Raji (cell line): ENCODE data around the gene INPP4B.

Experiments used
- POLR2A ChIP-seq: IDR thresholded peaks from 2 replicates; pipeline ENCODE4 v1.6.1; 2011; ENCODE audit warnings: low read depth, low read length, control low read depth; ENCODE audit not compliant: insufficient read depth

Gene INPP4B

GRCh38 chr4:142473960-142474338 is 372.2 kb downstream of the INPP4B start:
- TF ChIP-seq POLR2A = no peak

DNA sequence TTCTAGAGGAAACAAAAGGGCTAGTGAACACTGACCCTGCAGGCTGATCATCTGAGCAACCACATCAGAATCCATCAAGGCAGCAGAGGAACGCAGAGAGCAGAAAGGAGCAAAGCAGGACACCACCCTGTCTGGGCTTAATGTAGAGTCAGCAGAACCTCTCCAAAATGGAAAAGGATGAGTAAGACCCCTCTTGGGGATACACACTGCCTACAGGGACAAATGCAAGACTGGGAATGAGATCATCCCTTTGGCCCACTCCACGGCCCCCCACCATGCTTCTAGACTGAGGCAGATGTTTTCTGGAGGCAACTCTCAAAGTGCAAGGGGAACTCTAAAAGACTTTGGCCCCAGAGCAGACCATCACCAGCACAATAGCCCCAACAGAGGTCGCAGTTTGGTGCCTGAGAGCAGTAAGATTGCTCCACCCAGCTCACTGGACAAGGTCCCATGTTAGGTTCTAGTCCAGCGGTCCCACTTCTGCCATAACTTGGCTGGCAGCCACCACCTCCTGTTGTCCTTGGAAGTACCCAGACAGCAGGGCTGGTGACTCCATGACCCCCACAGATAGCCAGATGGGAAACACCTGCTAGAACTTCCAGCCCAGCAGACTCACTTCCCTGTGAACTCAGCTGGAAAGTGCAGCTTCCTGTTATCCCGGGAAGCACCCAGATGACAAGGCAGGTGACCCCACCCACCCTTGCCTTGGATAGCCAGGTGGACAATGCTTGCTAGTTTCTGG is 372.7 kb downstream of the INPP4B start:
- TF ChIP-seq POLR2A = no peak

DNA sequence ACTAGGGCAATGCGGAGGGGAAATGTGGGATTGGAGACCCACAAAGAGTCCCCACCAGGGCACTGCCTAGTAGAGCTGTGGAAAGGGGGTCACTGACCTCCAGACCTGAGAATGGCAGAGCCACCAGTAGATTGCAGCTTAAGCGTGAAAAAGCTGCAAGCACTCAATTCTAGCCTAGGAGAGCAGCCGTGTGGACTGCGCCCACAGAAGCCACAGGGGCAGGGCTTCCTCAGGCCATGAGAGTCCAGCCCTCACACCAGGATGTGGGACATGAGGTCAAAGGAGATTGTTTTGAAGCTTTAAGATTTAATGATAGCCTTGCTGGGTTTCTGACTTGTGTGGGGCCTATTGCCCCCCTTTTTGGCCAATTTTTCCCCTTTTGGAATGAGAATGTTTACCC is 379.0 kb downstream of the INPP4B start:
- no peak for TF ChIP-seq POLR2A

- TF ChIP-seq POLR2A = no peak
Measured at GRCh38 chr4:142465526-142465925, 380.6 kb downstream of the INPP4B start.

DNA sequence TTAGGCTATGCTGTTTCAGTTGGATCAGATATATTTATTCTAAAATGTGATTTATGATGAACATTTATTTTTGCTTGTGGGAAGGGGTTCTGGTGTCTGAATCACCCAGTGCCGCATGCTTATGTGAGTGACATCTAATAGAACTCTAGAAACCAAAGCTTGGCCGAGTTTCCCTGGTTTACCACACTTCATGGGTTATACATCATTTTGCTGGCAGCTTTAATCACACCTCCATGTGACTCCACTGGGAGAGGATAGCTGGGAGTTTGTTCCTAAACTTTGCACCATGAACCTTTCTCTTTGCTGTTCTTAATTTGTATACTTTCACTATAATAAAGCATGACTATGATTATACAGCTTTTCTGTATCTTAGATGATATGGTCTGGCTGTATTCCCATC is 382.9 kb downstream of the INPP4B start:
- TF ChIP-seq POLR2A = no peak

DNA sequence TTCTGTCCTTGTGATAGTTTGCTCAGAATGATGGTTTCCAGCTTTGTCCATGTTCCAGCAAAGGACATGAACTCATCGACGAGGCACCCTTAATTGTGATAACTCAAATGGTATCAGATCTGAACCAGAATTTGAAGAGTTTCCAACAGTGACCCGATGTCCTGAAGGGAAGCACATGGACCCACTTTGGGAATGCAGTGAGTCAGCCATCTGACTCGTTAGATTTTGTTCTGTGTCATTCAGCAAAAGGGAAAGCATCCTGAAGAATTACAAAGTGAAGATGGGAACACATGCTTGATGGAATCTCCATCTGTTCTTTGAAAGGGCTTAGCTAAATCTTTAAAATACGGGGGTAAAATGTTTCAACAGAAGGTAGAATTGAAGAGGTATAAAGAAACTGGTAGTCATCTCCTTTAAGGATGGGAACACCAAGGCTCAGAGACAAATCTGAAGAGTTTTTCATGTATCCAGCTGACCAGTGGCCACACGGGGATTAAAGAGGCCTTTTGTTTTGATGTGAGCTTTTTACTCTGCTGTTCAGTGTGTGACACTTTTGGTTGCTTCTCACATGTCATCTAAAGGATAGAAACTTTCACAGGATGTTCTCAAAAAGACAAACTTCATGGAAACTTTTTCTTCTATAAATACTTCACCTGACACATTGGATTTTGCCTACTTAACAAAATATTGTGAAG is 393.8 kb downstream of the INPP4B start:
- TF ChIP-seq POLR2A = no peak

GRCh38 chr4:142449771-142450373 is 396.2 kb downstream of the INPP4B start:
- TF ChIP-seq POLR2A = no peak

- no peak for TF ChIP-seq POLR2A
Measured at GRCh38 chr4:142447009-142447408, 399.1 kb downstream of the INPP4B start.

DNA sequence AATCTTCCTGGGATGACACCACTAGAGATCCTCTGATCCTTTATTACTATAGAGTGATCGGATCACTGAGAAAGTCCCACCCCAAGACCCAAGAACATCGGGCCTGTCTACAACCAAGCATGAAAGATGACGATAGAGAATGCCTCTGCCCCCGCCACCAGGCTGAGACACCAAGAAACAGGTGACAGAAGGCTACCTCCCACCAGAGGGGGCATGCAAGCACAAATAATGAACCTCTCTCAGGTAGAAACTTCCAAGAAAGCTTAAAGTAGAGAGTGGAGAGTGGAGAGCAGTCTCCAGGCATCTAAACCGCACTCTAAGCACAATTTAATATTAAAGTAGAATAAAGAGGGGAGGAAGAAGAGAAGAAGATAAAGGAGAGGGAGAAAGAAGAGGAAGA is 402.6 kb downstream of the INPP4B start:
- TF ChIP-seq POLR2A = no peak

DNA sequence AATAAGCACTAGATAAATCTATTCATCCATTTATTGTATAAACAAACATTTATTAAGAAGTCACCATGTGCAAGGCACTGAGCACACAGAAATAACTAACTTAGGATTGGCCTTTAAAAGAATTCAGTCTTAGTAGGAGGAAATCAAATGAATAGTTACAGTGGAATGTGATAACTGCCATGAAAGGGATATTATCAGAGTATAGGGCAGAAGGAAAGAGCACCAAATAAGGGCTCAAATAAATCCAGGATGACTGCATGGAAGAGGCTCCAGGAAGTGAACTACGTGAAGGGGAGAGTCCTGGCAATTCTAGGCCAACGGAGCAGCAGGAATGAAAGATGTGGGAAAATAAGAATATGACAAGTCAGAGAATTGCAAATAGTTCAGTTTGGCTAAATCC is 406.0 kb downstream of the INPP4B start:
- no peak for TF ChIP-seq POLR2A

GRCh38 chr4:142435599-142436235 is 410.4 kb downstream of the INPP4B start:
- TF ChIP-seq POLR2A = no peak

- no peak for TF ChIP-seq POLR2A
Measured at GRCh38 chr4:142434519-142435224, 411.4 kb downstream of the INPP4B start.

GRCh38 chr4:142428715-142429114 is 417.4 kb downstream of the INPP4B start:
- no peak for TF ChIP-seq POLR2A

- TF ChIP-seq POLR2A = no peak
Measured at GRCh38 chr4:142427456-142427855, 418.6 kb downstream of the INPP4B start.

- no peak for TF ChIP-seq POLR2A
Measured at GRCh38 chr4:142423861-142424260, 422.2 kb downstream of the INPP4B start.
